CD14-positive monocyte (primary cell): ENCODE measurements around the gene MRTFB. TPM values are rescaled to one million over a fixed set of nuclear protein-coding genes. Genes with fewer than 3 reads are reported as not detected.

Experiments
- DNase-seq, 3 donors: peaks; one replicate each; pipeline ENCODE4 v3.0.0-alpha.2; 2011 to 2022
- H2AFZ ChIP-seq: 2 replicates; pipeline ENCODE4 v1.6.0; 2012; ENCODE audit warnings: mild to moderate bottlenecking, low read depth, low read length, inconsistent platforms; ENCODE audit not compliant: insufficient read depth, poor library complexity, severe bottlenecking
- H3K27ac ChIP-seq, 2 donors: 1 replicate in 1 of 2; 2 replicates in 1 of 2; pipeline ENCODE4 v1.5.1; 2012 to 2013; ENCODE audit warnings: low read length in 2 of 2, control low read depth in 1 of 2, inconsistent platforms in 1 of 2, low read depth in 1 of 2, mild to moderate bottlenecking in 1 of 2
- H3K27me3 ChIP-seq, 2 donors: one replicate each; pipeline versions ENCODE4 v1.6.0 to v1.6.1; 2011 to 2013; ENCODE audit warnings: low read length in 2 of 2; ENCODE audit not compliant: control insufficient read depth in 2 of 2, insufficient read depth in 2 of 2
- H3K36me3 ChIP-seq, 2 donors: replicated peaks in 1 of 2; 1 replicate in 1 of 2; 2 replicates in 1 of 2; pipeline versions ENCODE4 v1.5.1 to v1.6.1; 2012 to 2013; ENCODE audit warnings: low read length in 2 of 2, control low read depth in 1 of 2, inconsistent platforms in 1 of 2, mild to moderate bottlenecking in 1 of 2; ENCODE audit not compliant: insufficient read depth in 2 of 2, control insufficient read depth in 1 of 2
- H3K4me1 ChIP-seq, 2 donors: 1 replicate in 1 of 2; 2 replicates in 1 of 2; pipeline versions ENCODE4 v1.5.1 to v1.6.1; 2012 to 2013; ENCODE audit warnings: low read length in 2 of 2, control low read depth in 1 of 2, inconsistent platforms in 1 of 2, mild to moderate bottlenecking in 1 of 2, moderate library complexity in 1 of 2; ENCODE audit not compliant: insufficient read depth in 2 of 2, control insufficient read depth in 1 of 2
- H3K4me2 ChIP-seq: replicated peaks from 2 replicates; pipeline ENCODE3; 2012; ENCODE audit warnings: low read length, moderate library complexity, mild to moderate bottlenecking; ENCODE audit not compliant: poor library complexity, severe bottlenecking; ENCODE audit errors: extremely low read depth
- H3K4me3 ChIP-seq, 3 experiments: fragments of 200-600 bp in 1 of 3; sonication (generic) in 1 of 3; replicated peaks in 1 of 3; 1 replicate in 2 of 3; 2 replicates in 1 of 3; pipeline ENCODE4 v1.5.1; 2011 to 2013; ENCODE audit warnings: low read length in 3 of 3, mild to moderate bottlenecking in 3 of 3, control low read depth in 2 of 3, low read depth in 2 of 3, inconsistent platforms in 1 of 3, moderate library complexity in 1 of 3
- H3K79me2 ChIP-seq: 2 replicates; pipeline ENCODE4 v1.6.0; 2012; ENCODE audit warnings: mild to moderate bottlenecking, control low read depth, inconsistent platforms, low read length, moderate library complexity; ENCODE audit not compliant: insufficient read depth
- H3K9ac ChIP-seq: 2 replicates; pipeline ENCODE4 v1.6.0; 2017; ENCODE audit warnings: low read length, mild to moderate bottlenecking; ENCODE audit not compliant: insufficient read depth, poor library complexity, severe bottlenecking
- H3K9me3 ChIP-seq, 2 donors: replicated peaks in 1 of 2; 1 replicate in 1 of 2; 2 replicates in 1 of 2; pipeline versions ENCODE4 v1.5.1 to v1.6.1; 2012 to 2013; ENCODE audit warnings: low read length in 2 of 2, control low read depth in 1 of 2; ENCODE audit not compliant: control insufficient read depth in 1 of 2, insufficient read depth in 1 of 2
- H4K20me1 ChIP-seq: 2 replicates; pipeline ENCODE4 v1.6.0; 2012; ENCODE audit warnings: mild to moderate bottlenecking, low read length, control low read depth, moderate library complexity; ENCODE audit not compliant: insufficient read depth
- H3K27ac Mint-ChIP-seq, 7 donors: one replicate each; pipeline ENCODE4 v1.8.0; 2020; ENCODE audit warnings: mild to moderate bottlenecking in 7 of 7, mixed read lengths in 7 of 7, moderate library complexity in 6 of 7, inconsistent platforms in 2 of 7
- H3K27me3 Mint-ChIP-seq, 3 donors: one replicate each; pipeline ENCODE4 v1.8.0; 2021 to 2022; ENCODE audit warnings: low read depth in 3 of 3, mild to moderate bottlenecking in 3 of 3, mixed read lengths in 3 of 3, moderate library complexity in 3 of 3, inconsistent platforms in 1 of 3
- H3K36me3 Mint-ChIP-seq, 2 donors: one replicate each; pipeline ENCODE4 v1.8.0; 2020; ENCODE audit warnings: mixed read lengths in 2 of 2, inconsistent platforms in 1 of 2, mild to moderate bottlenecking in 1 of 2
- H3K4me1 Mint-ChIP-seq: one replicate; pipeline ENCODE4 v1.8.0; 2020; ENCODE audit warnings: mild to moderate bottlenecking, mixed read lengths
- H3K4me3 Mint-ChIP-seq, 2 donors: one replicate each; pipeline ENCODE4 v1.8.0; 2020; ENCODE audit warnings: mild to moderate bottlenecking in 2 of 2, mixed read lengths in 2 of 2, moderate library complexity in 1 of 2
- H3K9me3 Mint-ChIP-seq, 7 donors: one replicate each; pipeline ENCODE4 v1.8.0; 2020 to 2022; ENCODE audit warnings: mixed read lengths in 7 of 7, mild to moderate bottlenecking in 6 of 7, moderate library complexity in 6 of 7, inconsistent platforms in 2 of 7
- CTCF ChIP-seq: fragments of 200-600 bp; IDR thresholded peaks from one replicate; pipeline ENCODE4 v1.8.0; 2022; ENCODE audit warnings: antibody characterized with exemption, mild to moderate bottlenecking
- WGBS: methylation state at CpG from one replicate; pipeline ENCODE4 v1.1.5; 2013; ENCODE audit warnings: missing lambda C conversion rate; ENCODE audit not compliant: insufficient coverage; 5-methylcytosine and 5-hydroxymethylcytosine counted together
- intact Hi-C, 2 donors: fragments of 100-400 bp; cut with micrococcal nuclease; formaldehyde crosslinking; loops; one replicate each; pipeline versions ENCODE4 v1.15.0 to v1.15.1; 2023
- polyA plus RNA-seq, 3 donors: library from polyadenylated mRNA; depleted of rRNA in 1 of 3; unstranded in 2 of 3; stranded (reverse) in 1 of 3; fragments of 300-500 nt in 2 of 3; fragments of >200 nt in 1 of 3; fragmentation: Illumina TruSeq in 2 of 3; gene quantifications; 1 replicate in 2 of 3; 2 replicates in 1 of 3; pipeline ENCODE4 v1.2.3, GENCODE V29; 2012 to 2021

The MRTFB gene
- polyA plus RNA-seq, 3 donors, result 0.69 to 1.4 (median 0.87) TPM

- Histone ChIP-seq H3K27ac (no peak overlapping the region), H4K20me1 (no peaks in the 10 kb centered on the region), H2AFZ (no peak overlapping the region), H3K4me2 (no peak overlapping the region), H3K4me1 (no peaks in the 10 kb centered on the region), H3K9ac (no peak overlapping the region), H3K27me3 (no peaks in the 10 kb centered on the region), H3K79me2 (no peaks in the 10 kb centered on the region), H3K9me3 (no peaks in the 10 kb centered on the region), H3K36me3 (no peaks in the 10 kb centered on the region), H3K4me3 (no peak overlapping the region)
- Mint-ChIP-seq H3K9me3 (no peaks in the 10 kb centered on the region), H3K4me3 (no peak overlapping the region), H3K36me3 (peaks cover 3 to 7% of the 10 kb centered on the region in 2 donors), H3K4me1 (no peaks in the 10 kb centered on the region), H3K27me3 (no peaks in the 10 kb centered on the region), H3K27ac (no peak overlapping the region)
- intact Hi-C loops, result no loop called here
- TF ChIP-seq CTCF, result no peak
- WGBS, result 93% methylated on average over 2 of the region's 5 CpGs
- no peak for DNase-seq
Measured at GRCh38 chr16:14238756-14239155, 167.6 kb downstream of the MRTFB start.

- H3K4me1 ChIP-seq, result no peaks in the 10 kb centered on the region
Measured at GRCh38 chr16:14239791-14240190, 168.7 kb downstream of the MRTFB start.

More at GRCh38 chr16:14239791-14240190, 168.7 kb downstream of the MRTFB start:
- H3K27me3 Mint-ChIP-seq, result no peaks in the 10 kb centered on the region
- H2AFZ ChIP-seq, result no peak overlapping the region
- DNase-seq, result no peak
- H3K27me3 ChIP-seq, result no peaks in the 10 kb centered on the region
- no peaks in the 10 kb centered on the region for H3K4me1 Mint-ChIP-seq
- H3K36me3 ChIP-seq, result no peaks in the 10 kb centered on the region
- no peaks in the 10 kb centered on the region for H3K9me3 ChIP-seq
- no peaks in the 10 kb centered on the region for H3K9me3 Mint-ChIP-seq
- H4K20me1 ChIP-seq, result no peaks in the 10 kb centered on the region
- no peak overlapping the region for H3K4me2 ChIP-seq
- no peak overlapping the region for H3K4me3 Mint-ChIP-seq
- H3K36me3 Mint-ChIP-seq, result peaks cover 0 to 7% of the 10 kb centered on the region in 2 donors
- WGBS, result 100% methylated on average over 2 of the region's 6 CpGs
- no peak overlapping the region for H3K9ac ChIP-seq
- no peaks in the 10 kb centered on the region for H3K79me2 ChIP-seq
- no peak overlapping the region for H3K4me3 ChIP-seq
- H3K27ac Mint-ChIP-seq, result no peak overlapping the region
- TF ChIP-seq CTCF, result no peak
- intact Hi-C loops, result no loop called here
- H3K27ac ChIP-seq, result no peak overlapping the region
